ENCODE data around the gene HPX. TPM values are rescaled to one million over a fixed set of nuclear protein-coding genes. Genes with fewer than 3 reads are reported as not detected.

The HPX gene
- total RNA-seq, 1 experiment from 2014 or later = 1.2 TPM

GRCh38 chr11:6448574-6448973, 7.8 kb upstream of the HPX start:
- H3K14ac ChIP-seq (ENCODE audit: insufficient read depth, low read length) = no peak overlapping the region
- H3K23ac ChIP-seq (ENCODE audit: insufficient read length, low read depth, low read length) = no peak overlapping the region
- no peak overlapping the region for H2BK15ac ChIP-seq (ENCODE audit: low read depth, low read length)
- H4K91ac ChIP-seq (ENCODE audit: insufficient read length, low read depth, low read length) = no peak overlapping the region
- H3K4me1 ChIP-seq (ENCODE audit: insufficient read depth, low read length) = no peaks in the 10 kb centered on the region
- no peak overlapping the region for H2BK20ac ChIP-seq (ENCODE audit: low read depth, low read length, poor library complexity, severe bottlenecking)
- Mint-ChIP-seq H3K9me3 (no peaks in the 10 kb centered on the region), H3K36me3 (ENCODE audit: insufficient read depth in 1 of 3, low read depth in 3 of 3) (no peaks in the 10 kb centered on the region; a peak in 1 of 7 replicates), H3K27ac (no peak overlapping the region), H3K4me1 (no peaks in the 10 kb centered on the region), H3K27me3 (ENCODE audit: low read depth) (no peaks in the 10 kb centered on the region), H3K4me3 (no peak overlapping the region)
- H3K56ac ChIP-seq (ENCODE audit: insufficient read length, low read depth, low read length) = no peak overlapping the region
- no peaks in the 10 kb centered on the region for H3K79me2 ChIP-seq (ENCODE audit: insufficient read depth, low read length)
- DNase-seq = no peak
- H2BK5ac ChIP-seq (ENCODE audit: insufficient read length, low read length) = no peak overlapping the region
- no peak for TF ChIP-seq CTCF (conservative IDR thresholded peaks at IDR 0.05)
- no peak overlapping the region for H3K4ac ChIP-seq (ENCODE audit: low read depth, low read length)
- no peak overlapping the region for H3K27ac ChIP-seq (ENCODE audit: insufficient read length, low read depth, low read length)
- H3T11ph ChIP-seq (ENCODE audit: low read length) = no peak overlapping the region
- no peaks in the 10 kb centered on the region for H3K27me3 ChIP-seq (ENCODE audit: insufficient read depth, low read length)
- no peak overlapping the region for H4K8ac ChIP-seq (replicated peaks; ENCODE audit: insufficient read length, low read depth, low read length)
- H2AK5ac ChIP-seq (ENCODE audit: insufficient read length, low read length) = no peak overlapping the region
- H3K18ac ChIP-seq (ENCODE audit: insufficient read length, low read depth, low read length) = no peak overlapping the region
- H2AFZ ChIP-seq (ENCODE audit: low read length) = no peak overlapping the region
- H4K5ac ChIP-seq (ENCODE audit: insufficient read length, low read depth, low read length) = no peak overlapping the region
- H3K9ac ChIP-seq (ENCODE audit: extremely low read depth, insufficient read length, low read length) = no peak overlapping the region
- H2BK120ac ChIP-seq (ENCODE audit: low read depth, low read length, poor library complexity, severe bottlenecking) = no peak overlapping the region
- no peak overlapping the region for H2BK12ac ChIP-seq (ENCODE audit: insufficient read length, low read depth, low read length)
- no peaks in the 10 kb centered on the region for H3K23me2 ChIP-seq (ENCODE audit: insufficient read length, low read depth, low read length, poor library complexity, severe bottlenecking)
- H3K4me2 ChIP-seq (ENCODE audit: insufficient read depth, insufficient read length, low read length) = no peak overlapping the region
- H3K79me1 ChIP-seq (ENCODE audit: insufficient read depth, low read depth, low read length, poor library complexity, severe bottlenecking) = no peaks in the 10 kb centered on the region
- no CpG with 5 or more reads among the region's 3 CpGs for WGBS (ENCODE audit: extremely low coverage, insufficient read length, low lambda C conversion rate)
- no peaks in the 10 kb centered on the region for H3K9me3 ChIP-seq (ENCODE audit: control insufficient read depth, low read depth, low read length)
- no peaks in the 10 kb centered on the region for H4K20me1 ChIP-seq (ENCODE audit: control insufficient read depth, insufficient read depth, insufficient read length)
